Osteocyte (in vitro differentiated cells): ENCODE data around the gene PHF20. TPM values are rescaled to one million over a fixed set of nuclear protein-coding genes. Genes with fewer than 3 reads are reported as not detected.

ENCODE experiments used
- DNase-seq: peaks from one replicate; pipeline ENCODE4 v3.0.0; 2021; ENCODE audit warnings: mixed read lengths; ENCODE audit not compliant: unreplicated experiment; ENCODE audit errors: extremely low spot score
- H3K27ac Mint-ChIP-seq: one replicate; pipeline ENCODE4 v1.8.0; 2021; ENCODE audit warnings: mild to moderate bottlenecking, mixed read lengths; ENCODE audit not compliant: unreplicated experiment
- H3K27me3 Mint-ChIP-seq: one replicate; pipeline ENCODE4 v1.8.0; 2021; ENCODE audit warnings: mixed read lengths; ENCODE audit not compliant: unreplicated experiment
- H3K36me3 Mint-ChIP-seq: one replicate; pipeline ENCODE4 v1.8.0; 2021; ENCODE audit warnings: mixed read lengths; ENCODE audit not compliant: unreplicated experiment
- H3K4me1 Mint-ChIP-seq: one replicate; pipeline ENCODE4 v1.8.0; 2021; ENCODE audit warnings: mixed read lengths; ENCODE audit not compliant: unreplicated experiment
- H3K4me3 Mint-ChIP-seq: one replicate; pipeline ENCODE4 v1.8.0; 2021; ENCODE audit warnings: mild to moderate bottlenecking, moderate library complexity, mixed read lengths; ENCODE audit not compliant: unreplicated experiment
- H3K9me3 Mint-ChIP-seq: one replicate; pipeline ENCODE4 v1.8.0; 2021; ENCODE audit warnings: mixed read lengths; ENCODE audit not compliant: unreplicated experiment
- total RNA-seq: library from RNA; stranded (reverse); gene quantifications from 2 replicates; pipeline ENCODE4 v1.2.1, GENCODE V29; 2021
- TF ChIP-seq, protein P1 (sequence below): fragments of 200-600 bp; sonication (generic); IDR thresholded peaks from 2 replicates; pipeline ENCODE4 v1.5.0; 2021; ENCODE audit warnings: antibody characterized with exemption, mild to moderate bottlenecking, moderate library complexity

The PHF20 gene
- total RNA-seq, 1 donor from 2014 or later = 38.1 TPM

DNA sequence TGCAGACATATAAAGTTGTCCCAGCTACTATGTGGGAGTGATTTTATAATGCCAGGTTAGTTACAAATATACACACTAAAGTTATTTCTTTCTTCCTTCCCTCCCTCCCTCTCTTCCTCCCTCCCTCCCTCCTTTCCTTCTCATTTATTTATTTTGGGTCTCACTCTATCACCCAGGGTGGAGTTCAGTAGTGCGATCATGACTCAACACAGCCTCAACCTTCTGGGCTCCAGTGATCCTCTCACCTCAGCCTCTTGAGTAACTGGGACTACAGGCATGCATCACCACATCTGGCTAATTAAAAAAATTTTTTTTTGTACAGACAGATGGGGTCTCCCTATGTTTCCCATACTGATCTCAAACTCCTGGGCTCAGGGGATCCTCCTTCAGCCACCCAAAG lies 59.2 kb downstream of the PHF20 start:
- H3K9me3 Mint-ChIP-seq = peaks cover 6% of the 10 kb centered on the region
- no peak overlapping the region for H3K4me3 Mint-ChIP-seq
- TF ChIP-seq, protein P1, sequence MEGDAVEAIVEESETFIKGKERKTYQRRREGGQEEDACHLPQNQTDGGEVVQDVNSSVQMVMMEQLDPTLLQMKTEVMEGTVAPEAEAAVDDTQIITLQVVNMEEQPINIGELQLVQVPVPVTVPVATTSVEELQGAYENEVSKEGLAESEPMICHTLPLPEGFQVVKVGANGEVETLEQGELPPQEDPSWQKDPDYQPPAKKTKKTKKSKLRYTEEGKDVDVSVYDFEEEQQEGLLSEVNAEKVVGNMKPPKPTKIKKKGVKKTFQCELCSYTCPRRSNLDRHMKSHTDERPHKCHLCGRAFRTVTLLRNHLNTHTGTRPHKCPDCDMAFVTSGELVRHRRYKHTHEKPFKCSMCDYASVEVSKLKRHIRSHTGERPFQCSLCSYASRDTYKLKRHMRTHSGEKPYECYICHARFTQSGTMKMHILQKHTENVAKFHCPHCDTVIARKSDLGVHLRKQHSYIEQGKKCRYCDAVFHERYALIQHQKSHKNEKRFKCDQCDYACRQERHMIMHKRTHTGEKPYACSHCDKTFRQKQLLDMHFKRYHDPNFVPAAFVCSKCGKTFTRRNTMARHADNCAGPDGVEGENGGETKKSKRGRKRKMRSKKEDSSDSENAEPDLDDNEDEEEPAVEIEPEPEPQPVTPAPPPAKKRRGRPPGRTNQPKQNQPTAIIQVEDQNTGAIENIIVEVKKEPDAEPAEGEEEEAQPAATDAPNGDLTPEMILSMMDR = no peak
- peaks cover 44% of the 10 kb centered on the region for H3K4me1 Mint-ChIP-seq
- H3K27me3 Mint-ChIP-seq = no peaks in the 10 kb centered on the region
- no peak overlapping the region for H3K27ac Mint-ChIP-seq
- H3K36me3 Mint-ChIP-seq = peaks cover 3% of the 10 kb centered on the region
- DNase-seq = no peak

GRCh38 chr20:35831971-35832370 lies 60.2 kb downstream of the PHF20 start:
- no peak for DNase-seq
- H3K4me3 Mint-ChIP-seq = no peak overlapping the region
- peak overlapping the region; percentile 24 for H3K27ac Mint-ChIP-seq
- H3K4me1 Mint-ChIP-seq = peaks cover 37% of the 10 kb centered on the region
- peaks cover 3% of the 10 kb centered on the region for H3K36me3 Mint-ChIP-seq
- H3K27me3 Mint-ChIP-seq = no peaks in the 10 kb centered on the region
- TF ChIP-seq, protein P1 = no peak
- H3K9me3 Mint-ChIP-seq = peaks cover 6% of the 10 kb centered on the region

DNA sequence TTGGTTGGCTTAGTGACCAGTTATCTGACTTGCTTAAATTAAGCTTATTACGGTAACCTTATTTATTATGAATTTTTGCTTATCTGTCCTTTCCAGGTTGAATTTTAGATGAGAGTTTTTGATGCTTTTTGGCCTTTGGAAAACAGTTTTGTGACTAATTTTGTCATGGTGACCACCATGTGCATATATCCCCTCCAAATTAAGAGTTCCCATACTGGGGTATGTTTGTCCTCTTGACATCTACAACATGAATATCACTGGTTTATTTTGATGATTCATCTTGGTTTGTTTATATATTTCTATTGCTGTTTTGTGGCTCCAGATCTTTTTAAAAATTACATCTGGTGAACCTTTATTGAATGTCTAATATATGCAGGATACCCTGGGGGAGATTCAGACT lies 61.4 kb downstream of the PHF20 start:
- Mint-ChIP-seq H3K9me3 (peaks cover 6% of the 10 kb centered on the region), H3K36me3 (peaks cover 3% of the 10 kb centered on the region), H3K27me3 (no peaks in the 10 kb centered on the region), H3K4me3 (no peak overlapping the region), H3K27ac (peak overlapping the region; percentile 18), H3K4me1 (peaks cover 34% of the 10 kb centered on the region)
- DNase-seq = no peak
- TF ChIP-seq, protein P1 = no peak

DNA sequence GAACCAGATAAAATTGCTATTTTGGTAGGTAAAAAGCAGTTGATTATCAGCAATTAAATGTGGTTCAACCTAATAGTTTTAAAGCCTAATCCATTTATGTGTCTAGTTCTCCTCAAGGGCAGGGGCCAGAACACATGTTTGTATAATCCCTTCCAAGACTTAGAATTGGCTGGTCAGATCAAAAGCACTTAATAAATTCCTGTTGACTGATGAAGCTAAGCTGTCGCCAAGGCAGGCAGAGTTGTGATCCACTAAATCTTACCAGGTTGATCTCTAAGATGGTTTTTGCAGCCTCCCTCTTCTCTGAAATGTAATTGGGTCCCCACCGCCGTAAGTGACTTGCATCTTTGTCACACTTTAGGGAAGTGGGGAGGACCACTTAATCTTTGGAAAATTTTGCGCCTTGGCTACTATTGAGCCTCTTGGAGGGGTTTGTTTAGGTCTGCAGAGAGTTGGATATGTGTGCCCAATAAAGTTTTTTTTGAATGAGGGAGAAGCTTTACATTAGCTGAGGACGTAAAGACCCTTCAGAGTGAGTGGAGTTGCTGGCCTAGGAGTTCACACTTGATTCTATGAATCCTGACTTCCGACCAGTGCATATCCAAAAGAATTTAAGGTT lies 65.9 kb downstream of the PHF20 start:
- DNase-seq = no peak
- no peaks in the 10 kb centered on the region for H3K27me3 Mint-ChIP-seq
- peaks cover 15% of the 10 kb centered on the region for H3K4me1 Mint-ChIP-seq
- H3K4me3 Mint-ChIP-seq = no peak overlapping the region
- H3K9me3 Mint-ChIP-seq = peaks cover 8% of the 10 kb centered on the region
- TF ChIP-seq, protein P1 = no peak
- H3K27ac Mint-ChIP-seq = peak overlapping the region; percentile 0
- peaks cover 8% of the 10 kb centered on the region for H3K36me3 Mint-ChIP-seq

GRCh38 chr20:35838205-35838604 lies 66.4 kb downstream of the PHF20 start:
- Mint-ChIP-seq H3K9me3 (peaks cover 8% of the 10 kb centered on the region), H3K4me1 (peaks cover 13% of the 10 kb centered on the region), H3K27me3 (no peaks in the 10 kb centered on the region), H3K27ac (no peak overlapping the region), H3K36me3 (peaks cover 11% of the 10 kb centered on the region), H3K4me3 (no peak overlapping the region)
- no peak for DNase-seq
- TF ChIP-seq, protein P1 = no peak
